A673 (cell line): ENCODE results near the gene BCL2L12. TPM values are rescaled to one million over a fixed set of nuclear protein-coding genes. Genes with fewer than 3 reads are reported as not detected.

Experiments
- BruUV-seq: library from RNA; stranded (reverse); fragments of 400-500 nt; replicated peaks from 2 replicates; lab custom pipeline; 2021; lab: Mats Ljungman, UMichigan
- CTCF ChIA-PET: fragments of 300-600 bp; sonication (Branson Sonifier 250); formaldehyde crosslinking; loops from one replicate; lab custom pipeline; 2022; ENCODE audit warnings: antibody characterized with exemption; lab: Charles Lee
- POLR2A ChIA-PET: fragments of 300-600 bp; sonication (Branson Sonifier 250); formaldehyde crosslinking; loops from one replicate; lab custom pipeline; 2022; ENCODE audit warnings: antibody characterized with exemption; ENCODE audit not compliant: low non-redundant PET; lab: Charles Lee
- DNase-seq: peaks from one replicate; pipeline ENCODE4 v3.0.0-alpha.2; 2015; ENCODE audit warnings: low spot score
- H3K27ac ChIP-seq: fragments of 200-600 bp; sonication (generic); 2 replicates; pipeline ENCODE4 v1.5.1; 2016; ENCODE audit warnings: mixed run types, low read depth, mild to moderate bottlenecking, mixed read lengths, antibody characterized with exemption, low read length; ENCODE audit not compliant: poor library complexity, severe bottlenecking
- H3K27me3 ChIP-seq: fragments of 200-600 bp; sonication (generic); replicated peaks from 2 replicates; pipeline ENCODE4 v1.6.1; 2017; ENCODE audit warnings: mixed run types, low read depth, mild to moderate bottlenecking, mixed read lengths, antibody characterized with exemption, low read length; ENCODE audit not compliant: insufficient read depth, poor library complexity
- H3K36me3 ChIP-seq: fragments of 200-600 bp; sonication (generic); 2 replicates; pipeline ENCODE4 v1.6.1; 2016; ENCODE audit warnings: mixed run types, mild to moderate bottlenecking, mixed read lengths, antibody characterized with exemption, low read length; ENCODE audit not compliant: insufficient read depth, poor library complexity, severe bottlenecking
- H3K4me1 ChIP-seq: fragments of 200-600 bp; sonication (generic); 2 replicates; pipeline ENCODE4 v1.6.1; 2017; ENCODE audit warnings: mixed run types, mild to moderate bottlenecking, mixed read lengths, antibody characterized with exemption, low read length; ENCODE audit not compliant: insufficient read depth, poor library complexity, severe bottlenecking
- H3K4me3 ChIP-seq: fragments of 200-600 bp; sonication (generic); 2 replicates; pipeline ENCODE4 v1.5.1; 2016; ENCODE audit warnings: low read depth, mixed run types, mild to moderate bottlenecking, mixed read lengths, low read length; ENCODE audit not compliant: poor library complexity, severe bottlenecking
- H3K9me3 ChIP-seq: fragments of 200-600 bp; sonication (generic); 2 replicates; pipeline ENCODE4 v1.6.1; 2016; ENCODE audit warnings: mixed run types, low read depth, mild to moderate bottlenecking, mixed read lengths, antibody characterized with exemption, low read length; ENCODE audit not compliant: poor library complexity, severe bottlenecking
- CTCF ChIP-seq: fragments of 300-800, 200-600 bp; sonication (generic); conservative IDR thresholded peaks from 2 replicates; pipeline ENCODE4 v1.5.1; 2017; ENCODE audit warnings: low read depth, mild to moderate bottlenecking, antibody characterized with exemption, low read length, moderate library complexity, mixed read lengths
- EZH2 ChIP-seq: fragments of 200-600 bp; sonication (generic); IDR thresholded peaks from 2 replicates; pipeline ENCODE4 v1.6.1; 2017; ENCODE audit warnings: borderline replicate concordance, low read depth, mild to moderate bottlenecking, mixed read lengths, antibody characterized with exemption, low read length; ENCODE audit not compliant: poor library complexity, severe bottlenecking
- intact Hi-C: fragments of 100-400 bp; cut with micrococcal nuclease; formaldehyde crosslinking; loops from one replicate; pipeline ENCODE4 v1.10.0; 2022; ENCODE audit not compliant: unreplicated experiment
- total RNA-seq: library from RNA; stranded (reverse); gene quantifications from 2 replicates; pipeline ENCODE4 v1.2.3, GENCODE V29; 2021

Gene BCL2L12
- total RNA-seq, 1 experiment from 2014 or later = 99.1 TPM

- H3K27ac ChIP-seq = no peak overlapping the region
- TF ChIP-seq CTCF = no peak
- no peak for TF ChIP-seq EZH2
- BruUV-seq = no TSS peak
- intact Hi-C loops = no loop called here
- no peaks in the 10 kb centered on the region for H3K9me3 ChIP-seq
- POLR2A ChIA-PET = no interaction called here
- H3K36me3 ChIP-seq = no peaks in the 10 kb centered on the region
- H3K4me3 ChIP-seq = no peak overlapping the region
- no peaks in the 10 kb centered on the region for H3K27me3 ChIP-seq
- CTCF ChIA-PET = no interaction called here
- no peaks in the 10 kb centered on the region for H3K4me1 ChIP-seq
- DNase-seq = no peak
These were observed 35.6 kb downstream of the BCL2L12 start for GRCh38 chr19:49701271-49701786.

- no peak overlapping the region for H3K4me3 ChIP-seq
- POLR2A ChIA-PET = no interaction called here
These were observed 39.3 kb downstream of the BCL2L12 start for GRCh38 chr19:49704888-49705642.

GRCh38 chr19:49705919-49706318, 40.2 kb downstream of the BCL2L12 start:
- H3K27me3 ChIP-seq = no peaks in the 10 kb centered on the region
- H3K9me3 ChIP-seq = no peaks in the 10 kb centered on the region
- DNase-seq = no peak
- H3K4me1 ChIP-seq = no peaks in the 10 kb centered on the region
- no peaks in the 10 kb centered on the region for H3K36me3 ChIP-seq
- H3K27ac ChIP-seq = no peak overlapping the region
- no TSS peak for BruUV-seq
- ChIA-PET POLR2A (no interaction called here), CTCF (no interaction called here)
- intact Hi-C loops = no loop called here
- no peak overlapping the region for H3K4me3 ChIP-seq
- no peak for TF ChIP-seq EZH2
- TF ChIP-seq CTCF = no peak

More at GRCh38 chr19:49704888-49705642, 39.3 kb downstream of the BCL2L12 start:
- Histone ChIP-seq H3K9me3 (no peaks in the 10 kb centered on the region), H3K4me1 (no peaks in the 10 kb centered on the region), H3K27me3 (no peaks in the 10 kb centered on the region), H3K27ac (no peak overlapping the region), H3K36me3 (no peaks in the 10 kb centered on the region)
- intact Hi-C loops = no loop called here
- TF ChIP-seq CTCF = no peak
- no peak for TF ChIP-seq EZH2
- DNase-seq = no peak
- BruUV-seq = no TSS peak
- CTCF ChIA-PET = no interaction called here
